Astrocyte (in vitro differentiated cells and primary cell): Measurements from ENCODE around the gene CD44.

ENCODE experiments used
- CTCF ChIP-seq: IDR thresholded peaks from 2 replicates; pipeline ENCODE4 v1.5.1; 2011; ENCODE audit warnings: low read depth, mild to moderate bottlenecking, inconsistent platforms, low read length, moderate library complexity; ENCODE audit not compliant: insufficient read depth
- EZH2 ChIP-seq: IDR thresholded peaks from 2 replicates; pipeline ENCODE4 v1.6.1; 2012; ENCODE audit warnings: mild to moderate bottlenecking, low read length, inconsistent platforms; ENCODE audit not compliant: insufficient read depth

DNA sequence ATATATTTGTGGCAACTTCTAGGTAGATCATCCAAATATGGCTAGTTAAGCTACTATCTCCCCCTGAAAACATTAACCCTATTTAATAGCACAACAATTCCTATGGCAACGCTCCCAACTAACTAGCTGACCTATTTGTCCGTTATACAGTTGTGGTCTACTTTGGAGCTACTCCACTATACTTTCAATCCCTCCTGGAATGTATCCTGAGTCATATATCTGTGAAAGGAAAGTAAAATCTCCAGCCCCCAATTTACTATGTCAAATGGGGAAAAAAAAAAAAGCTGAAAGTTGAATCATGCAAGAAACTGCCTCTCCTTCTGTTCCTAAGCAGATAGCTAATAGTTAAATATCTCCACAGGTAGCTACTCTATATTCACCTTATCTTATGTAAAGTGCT lies 128.5 kb downstream of the CD44 start:
- no peak for TF ChIP-seq CTCF
- no peak for TF ChIP-seq EZH2
